Mesendoderm (in vitro differentiated cells): ENCODE results near the gene EZH1.

Experiments used
- DNase-seq: peaks from one replicate; pipeline ENCODE4 v3.0.0; 2013
- H2AK5ac ChIP-seq: 2 replicates; pipeline ENCODE4 v1.6.1; 2013; ENCODE audit warnings: low read length, inconsistent platforms
- H2BK120ac ChIP-seq: 2 replicates; pipeline ENCODE4 v1.6.1; 2013; ENCODE audit warnings: low read depth, mild to moderate bottlenecking, low read length, moderate library complexity, mixed read lengths
- H2BK15ac ChIP-seq: replicated peaks from 2 replicates; pipeline ENCODE4 v1.6.1; 2013; ENCODE audit warnings: low read depth, mild to moderate bottlenecking, moderate library complexity
- H2BK5ac ChIP-seq: 2 replicates; pipeline ENCODE4 v1.6.1; 2013; ENCODE audit warnings: low read length, inconsistent platforms
- H3K18ac ChIP-seq: 2 replicates; pipeline ENCODE4 v1.6.1; 2013; ENCODE audit warnings: mild to moderate bottlenecking, low read length, mixed read lengths
- H3K23ac ChIP-seq: one replicate; pipeline ENCODE4 v1.6.1; 2013; ENCODE audit warnings: low read length
- H3K27ac ChIP-seq: 2 replicates; pipeline ENCODE4 v1.5.1; 2013; ENCODE audit warnings: low read depth, mild to moderate bottlenecking, inconsistent platforms, low read length, moderate library complexity
- H3K27me3 ChIP-seq: 2 replicates; pipeline ENCODE4 v1.6.1; 2013; ENCODE audit warnings: low read length, control low read depth, mild to moderate bottlenecking, inconsistent platforms; ENCODE audit not compliant: insufficient read depth, poor library complexity
- H3K36me3 ChIP-seq: 2 replicates; pipeline ENCODE4 v1.6.1; 2013; ENCODE audit warnings: low read length, inconsistent platforms; ENCODE audit not compliant: control insufficient read depth, insufficient read depth
- H3K4ac ChIP-seq: one replicate; pipeline ENCODE4 v1.6.1; 2013; ENCODE audit warnings: low read depth, mild to moderate bottlenecking, low read length, moderate library complexity
- H3K4me1 ChIP-seq: 2 replicates; pipeline ENCODE4 v1.6.1; 2013; ENCODE audit warnings: low read depth, low read length, inconsistent platforms; ENCODE audit not compliant: control insufficient read depth
- H3K4me2 ChIP-seq: 2 replicates; pipeline ENCODE4 v1.6.1; 2013; ENCODE audit warnings: low read length
- H3K4me3 ChIP-seq: 2 replicates; pipeline ENCODE4 v1.5.1; 2013; ENCODE audit warnings: mild to moderate bottlenecking, low read length
- H3K56ac ChIP-seq: one replicate; pipeline ENCODE4 v1.6.1; 2013; ENCODE audit warnings: low read length
- H3K79me1 ChIP-seq: 2 replicates; pipeline ENCODE4 v1.6.1; 2013; ENCODE audit warnings: low read length, inconsistent platforms
- H3K79me2 ChIP-seq: 2 replicates; pipeline ENCODE4 v1.6.1; 2013; ENCODE audit warnings: mild to moderate bottlenecking, low read length; ENCODE audit not compliant: control insufficient read depth, insufficient read depth
- H3K9ac ChIP-seq: 2 replicates; pipeline ENCODE4 v1.6.1; 2013; ENCODE audit warnings: low read length, inconsistent platforms
- H4K5ac ChIP-seq: one replicate; pipeline ENCODE4 v1.6.1; 2013; ENCODE audit warnings: low read length
- H4K8ac ChIP-seq: one replicate; pipeline ENCODE4 v1.6.1; 2013; ENCODE audit warnings: low read depth, mild to moderate bottlenecking, control low read depth, low read length, moderate library complexity
- WGBS: extraction: QIAGEN DNeasy Blood & Tissue Kit; methylation state at CpG from one replicate; pipeline ENCODE4 v1.1.7; 2013; ENCODE audit warnings: low lambda C conversion rate, missing lambda C conversion rate; ENCODE audit not compliant: insufficient coverage; ENCODE audit errors: extremely low coverage; 5-methylcytosine and 5-hydroxymethylcytosine counted together

Gene EZH1

DNA sequence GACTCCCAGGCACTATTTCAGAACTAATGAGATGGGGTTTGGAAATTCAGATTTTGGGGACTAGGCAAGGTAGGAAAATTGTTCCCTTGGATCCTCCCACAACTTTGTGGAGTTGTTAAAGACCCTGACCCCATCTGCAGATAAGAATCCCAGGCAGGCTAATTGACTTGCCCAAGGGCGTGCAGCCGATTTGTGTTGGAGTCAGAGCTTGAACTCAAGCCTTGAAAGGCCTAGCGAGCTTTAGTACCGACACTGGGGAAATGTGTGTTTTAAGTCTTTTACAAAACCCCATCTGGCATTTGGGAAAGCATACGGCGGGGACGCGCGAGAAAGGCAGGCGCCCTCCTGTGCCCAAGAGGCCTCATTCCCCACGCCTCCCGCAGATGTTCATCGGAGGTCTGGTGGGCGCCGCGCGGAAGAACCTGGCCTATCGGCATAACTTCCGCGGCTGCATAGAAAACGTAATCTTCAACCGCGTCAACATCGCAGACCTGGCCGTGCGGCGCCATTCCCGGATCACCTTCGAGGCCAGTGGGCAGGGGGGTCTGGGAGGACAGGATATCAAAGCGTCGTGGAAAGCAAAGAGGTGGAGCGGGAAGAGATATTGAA is 58.2 kb downstream of the EZH1 start:
- Histone ChIP-seq H2AK5ac (no peak overlapping the region), H4K5ac (no peak overlapping the region), H3K79me2 (no peaks in the 10 kb centered on the region), H3K36me3 (no peaks in the 10 kb centered on the region), H3K27ac (no peak overlapping the region), H3K56ac (no peak overlapping the region), H3K4me1 (peaks cover 1% of the 10 kb centered on the region), H3K4ac (no peak overlapping the region), H2BK15ac (no peak overlapping the region), H3K27me3 (peaks cover 4% of the 10 kb centered on the region), H3K4me2 (no peak overlapping the region), H4K8ac (no peak overlapping the region), H3K18ac (no peak overlapping the region), H2BK120ac (no peak overlapping the region), H3K4me3 (no peak overlapping the region), H3K79me1 (no peaks in the 10 kb centered on the region), H2BK5ac (no peak overlapping the region), H3K23ac (no peak overlapping the region), H3K9ac (no peak overlapping the region)
- DNase-seq: peak; percentile 42
- no CpG with 5 or more reads among the region's 32 CpGs for WGBS

DNA sequence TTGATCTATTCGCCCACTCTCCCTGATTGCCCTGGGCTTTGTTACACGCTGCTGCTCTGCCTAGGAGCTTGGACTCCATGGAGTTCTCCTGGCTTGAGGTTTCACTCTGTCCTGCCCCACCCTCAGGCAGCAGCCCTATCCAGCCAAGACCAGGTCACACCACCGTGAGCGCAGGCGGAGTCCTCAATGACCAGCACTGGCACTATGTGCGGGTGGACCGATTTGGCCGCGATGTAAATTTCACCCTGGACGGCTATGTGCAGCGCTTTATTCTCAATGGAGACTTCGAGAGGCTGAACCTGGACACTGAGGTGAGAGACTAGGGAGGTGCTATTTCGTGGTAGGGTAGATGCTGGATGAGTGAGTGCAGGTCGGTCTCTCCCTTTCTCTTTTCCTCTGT is 59.0 kb downstream of the EZH1 start:
- Histone ChIP-seq H3K18ac (no peak overlapping the region), H2AK5ac (no peak overlapping the region), H4K8ac (no peak overlapping the region), H3K79me1 (no peaks in the 10 kb centered on the region), H3K27ac (no peak overlapping the region), H3K36me3 (no peaks in the 10 kb centered on the region), H3K4me1 (peaks cover 5% of the 10 kb centered on the region), H3K79me2 (no peaks in the 10 kb centered on the region), H4K5ac (no peak overlapping the region), H2BK5ac (no peak overlapping the region), H3K9ac (no peak overlapping the region), H3K23ac (no peak overlapping the region), H3K27me3 (peaks cover 4% of the 10 kb centered on the region), H3K4ac (no peak overlapping the region), H2BK15ac (no peak overlapping the region), H2BK120ac (no peak overlapping the region), H3K56ac (no peak overlapping the region), H3K4me2 (no peak overlapping the region), H3K4me3 (no peak overlapping the region)
- WGBS: no CpG with 5 or more reads among the region's 14 CpGs
- DNase-seq: no peak

GRCh38 chr17:42684929-42685556 is 59.8 kb downstream of the EZH1 start:
- peaks cover 5% of the 10 kb centered on the region for H3K4me1 ChIP-seq
- no peak overlapping the region for H3K9ac ChIP-seq
- H3K79me1 ChIP-seq: no peaks in the 10 kb centered on the region
- no peak overlapping the region for H3K56ac ChIP-seq
- no peak overlapping the region for H3K27ac ChIP-seq
- WGBS: no CpG with 5 or more reads among the region's 50 CpGs
- H2AK5ac ChIP-seq: no peak overlapping the region
- no peak overlapping the region for H3K4ac ChIP-seq
- no peaks in the 10 kb centered on the region for H3K36me3 ChIP-seq
- H3K79me2 ChIP-seq: no peaks in the 10 kb centered on the region
- H3K4me2 ChIP-seq: no peak overlapping the region
- H2BK5ac ChIP-seq: no peak overlapping the region
- H3K23ac ChIP-seq: no peak overlapping the region
- H2BK120ac ChIP-seq: no peak overlapping the region
- peaks cover 4% of the 10 kb centered on the region for H3K27me3 ChIP-seq
- no peak overlapping the region for H4K5ac ChIP-seq
- H2BK15ac ChIP-seq: no peak overlapping the region
- no peak for DNase-seq
- H4K8ac ChIP-seq: no peak overlapping the region
- H3K4me3 ChIP-seq: no peak overlapping the region
- no peak overlapping the region for H3K18ac ChIP-seq

DNA sequence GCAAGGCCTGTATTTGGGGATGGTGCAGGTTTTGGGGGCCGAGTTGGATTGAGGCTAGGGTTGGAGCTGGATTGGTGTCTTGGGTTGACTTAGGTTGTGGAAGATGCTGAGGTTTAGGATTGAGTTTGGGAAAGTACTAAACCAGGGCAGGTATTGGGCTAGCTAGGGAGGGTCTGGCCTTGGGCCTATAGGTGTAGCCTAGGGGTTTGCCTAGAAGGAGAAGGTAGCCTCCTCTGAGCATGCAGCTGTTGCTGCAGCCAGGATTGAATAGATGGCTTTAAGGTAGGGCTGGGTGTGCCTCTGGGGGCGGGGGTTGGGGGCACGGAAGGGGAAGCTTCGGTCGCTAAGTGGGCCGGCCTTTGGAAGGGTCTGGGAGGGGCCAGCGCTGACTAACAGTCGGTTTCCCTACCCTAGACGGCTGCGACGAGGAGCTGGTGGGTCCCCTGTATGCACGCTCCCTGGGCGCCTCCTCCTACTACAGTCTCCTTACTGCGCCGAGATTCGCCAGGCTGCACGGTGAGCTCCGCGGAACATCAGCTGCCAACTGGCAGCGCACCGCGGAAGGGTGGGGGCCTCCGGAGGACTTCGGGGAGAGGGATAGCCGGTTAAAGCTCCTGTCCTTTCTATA is 61.3 kb downstream of the EZH1 start:
- Histone ChIP-seq H4K5ac (no peak overlapping the region), H3K18ac (no peak overlapping the region), H2BK15ac (no peak overlapping the region), H3K4me2 (peak overlapping the region; percentile 17), H2BK120ac (no peak overlapping the region), H3K4ac (no peak overlapping the region), H3K23ac (peak overlapping the region; percentile 48), H4K8ac (no peak overlapping the region), H3K56ac (peak overlapping the region; percentile 0), H3K79me1 (no peaks in the 10 kb centered on the region), H3K4me1 (peaks cover 10% of the 10 kb centered on the region), H3K79me2 (no peaks in the 10 kb centered on the region), H3K36me3 (no peaks in the 10 kb centered on the region), H2BK5ac (no peak overlapping the region), H3K27ac (no peak overlapping the region), H3K9ac (peak overlapping the region; percentile 37), H3K27me3 (peaks cover 4% of the 10 kb centered on the region), H3K4me3 (no peak overlapping the region), H2AK5ac (peak overlapping the region; percentile 41)
- WGBS: no CpG with 5 or more reads among the region's 25 CpGs
- DNase-seq: peak; percentile 46

DNA sequence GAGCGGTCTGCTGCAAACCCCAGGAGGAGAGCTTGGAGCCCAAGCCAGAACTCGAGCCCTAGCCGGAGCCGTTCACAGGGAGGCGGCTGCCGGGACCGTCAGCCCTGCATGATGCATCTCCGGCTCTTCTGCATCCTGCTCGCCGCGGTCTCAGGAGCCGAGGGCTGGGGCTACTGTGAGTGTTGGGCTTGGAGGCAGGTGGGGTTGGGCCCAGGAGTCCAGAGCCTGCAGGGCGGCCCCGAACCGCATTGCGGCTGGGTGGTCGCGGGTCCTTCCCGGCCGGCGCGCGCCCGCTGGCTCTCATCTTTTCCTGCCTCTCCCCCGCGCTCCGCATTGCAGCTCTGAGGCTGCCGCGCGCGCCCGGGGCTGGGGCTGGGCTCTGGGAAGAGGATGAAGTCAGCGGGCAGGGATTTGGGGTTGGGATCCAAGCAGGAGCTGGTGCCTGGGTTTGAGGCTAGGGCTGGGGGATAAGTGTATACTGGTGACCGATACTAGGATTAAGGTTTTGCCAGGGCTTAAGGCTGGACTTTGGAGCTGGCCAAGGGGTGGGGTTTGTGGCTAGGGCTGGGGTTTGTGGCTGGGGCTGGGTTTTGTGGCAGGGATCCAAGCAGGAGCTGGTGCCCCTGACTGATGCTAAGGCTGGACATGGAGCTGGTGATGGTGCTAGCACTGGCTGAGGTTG is 62.0 kb downstream of the EZH1 start:
- no peak overlapping the region for H2BK5ac ChIP-seq
- peak overlapping the region; percentile 17 for H3K4me3 ChIP-seq
- H3K4me2 ChIP-seq: peak overlapping the region; percentile 33
- no peak overlapping the region for H2AK5ac ChIP-seq
- H4K8ac ChIP-seq: no peak overlapping the region
- peak overlapping the region; percentile 28 for H3K27ac ChIP-seq
- H3K4me1 ChIP-seq: peaks cover 11% of the 10 kb centered on the region
- no peak overlapping the region for H3K4ac ChIP-seq
- H4K5ac ChIP-seq: no peak overlapping the region
- no peak overlapping the region for H2BK120ac ChIP-seq
- peak overlapping the region; percentile 25 for H3K18ac ChIP-seq
- no peak overlapping the region for H3K23ac ChIP-seq
- no peaks in the 10 kb centered on the region for H3K79me2 ChIP-seq
- no CpG with 5 or more reads among the region's 34 CpGs for WGBS
- no peaks in the 10 kb centered on the region for H3K79me1 ChIP-seq
- H2BK15ac ChIP-seq: no peak overlapping the region
- H3K27me3 ChIP-seq: peaks cover 4% of the 10 kb centered on the region
- H3K9ac ChIP-seq: peak overlapping the region; percentile 37
- H3K36me3 ChIP-seq: no peaks in the 10 kb centered on the region
- peak overlapping the region; percentile 79 for H3K56ac ChIP-seq
- DNase-seq: peak; percentile 71
